PC-9 (cell line): Measurements from ENCODE around the gene TMEM25.

ENCODE experiments used
- EZH2 ChIP-seq: fragments of 200-600 bp; sonication (generic); IDR thresholded peaks from 2 replicates; pipeline ENCODE4 v1.8.0; 2017; ENCODE audit warnings: antibody characterized with exemption, low read depth
- TF ChIP-seq, protein P1 (sequence below): fragments of 200-600 bp; sonication (generic); conservative IDR thresholded peaks from 2 replicates; pipeline ENCODE4 v1.6.1; 2017; ENCODE audit warnings: mixed run types, antibody characterized with exemption, mild to moderate bottlenecking, moderate library complexity

DNA sequence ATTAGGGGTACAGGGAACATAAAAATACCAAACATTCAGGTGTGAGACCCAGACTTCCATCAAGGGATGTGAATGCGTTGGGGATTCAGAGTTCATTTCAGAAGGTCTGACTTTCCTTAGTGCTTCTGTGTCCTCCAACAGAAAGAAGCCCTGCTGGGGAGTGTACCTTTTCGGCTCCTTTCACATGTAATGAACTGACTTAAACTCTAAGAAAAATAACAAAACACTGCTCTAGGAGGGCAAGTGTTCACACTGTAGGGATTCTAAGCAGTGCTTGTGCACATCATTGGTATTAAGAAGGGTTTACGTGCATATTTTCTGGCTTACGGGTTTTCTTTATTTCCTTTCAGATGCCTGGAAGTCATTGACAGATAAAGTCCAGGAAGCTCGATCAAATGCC lies 19.4 kb upstream of the TMEM25 start:
- TF ChIP-seq, protein P1, sequence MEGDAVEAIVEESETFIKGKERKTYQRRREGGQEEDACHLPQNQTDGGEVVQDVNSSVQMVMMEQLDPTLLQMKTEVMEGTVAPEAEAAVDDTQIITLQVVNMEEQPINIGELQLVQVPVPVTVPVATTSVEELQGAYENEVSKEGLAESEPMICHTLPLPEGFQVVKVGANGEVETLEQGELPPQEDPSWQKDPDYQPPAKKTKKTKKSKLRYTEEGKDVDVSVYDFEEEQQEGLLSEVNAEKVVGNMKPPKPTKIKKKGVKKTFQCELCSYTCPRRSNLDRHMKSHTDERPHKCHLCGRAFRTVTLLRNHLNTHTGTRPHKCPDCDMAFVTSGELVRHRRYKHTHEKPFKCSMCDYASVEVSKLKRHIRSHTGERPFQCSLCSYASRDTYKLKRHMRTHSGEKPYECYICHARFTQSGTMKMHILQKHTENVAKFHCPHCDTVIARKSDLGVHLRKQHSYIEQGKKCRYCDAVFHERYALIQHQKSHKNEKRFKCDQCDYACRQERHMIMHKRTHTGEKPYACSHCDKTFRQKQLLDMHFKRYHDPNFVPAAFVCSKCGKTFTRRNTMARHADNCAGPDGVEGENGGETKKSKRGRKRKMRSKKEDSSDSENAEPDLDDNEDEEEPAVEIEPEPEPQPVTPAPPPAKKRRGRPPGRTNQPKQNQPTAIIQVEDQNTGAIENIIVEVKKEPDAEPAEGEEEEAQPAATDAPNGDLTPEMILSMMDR: no peak
- no peak for TF ChIP-seq EZH2
